Fibroblast of lung (primary cell): ENCODE results near the gene RAB27B. TPM values are rescaled to one million over a fixed set of nuclear protein-coding genes. Genes with fewer than 3 reads are reported as not detected.

Experiments used
- DNase-seq, 2 donors: peaks; one replicate each; pipeline versions ENCODE4 v3.0.0 to v3.0.0-alpha.2; 2010; ENCODE audit warnings: low read depth in 2 of 2
- H2AFZ ChIP-seq: 2 replicates; pipeline ENCODE4 v1.5.1; 2012; ENCODE audit warnings: low read length, control low read depth, inconsistent platforms
- H3K27ac ChIP-seq: 2 replicates; pipeline ENCODE4 v1.5.1; 2011; ENCODE audit warnings: low read length, control low read depth; ENCODE audit not compliant: insufficient read depth
- H3K27me3 ChIP-seq: 2 replicates; pipeline ENCODE4 v1.5.1; 2011; ENCODE audit warnings: mild to moderate bottlenecking, low read length; ENCODE audit not compliant: control insufficient read depth, insufficient read depth
- H3K36me3 ChIP-seq: 2 replicates; pipeline ENCODE4 v1.5.1; 2011; ENCODE audit warnings: low read length; ENCODE audit not compliant: control insufficient read depth, insufficient read depth
- H3K4me1 ChIP-seq: 2 replicates; pipeline ENCODE4 v1.5.1; 2011; ENCODE audit warnings: low read length; ENCODE audit not compliant: control insufficient read depth, insufficient read depth; ENCODE audit errors: extremely low read depth
- H3K4me2 ChIP-seq: 2 replicates; pipeline ENCODE4 v1.5.1; 2011; ENCODE audit warnings: low read length, control low read depth; ENCODE audit not compliant: insufficient read depth; ENCODE audit errors: extremely low read depth
- H3K4me3 ChIP-seq, 4 experiments: fragments of 200-600 bp in 1 of 4; sonication (generic) in 1 of 4; replicated peaks in 1 of 4; 2 replicates each; pipeline ENCODE4 v1.5.1; 2011 to 2016; ENCODE audit warnings: low read length in 4 of 4, low read depth in 3 of 4, mild to moderate bottlenecking in 3 of 4, control low read depth in 2 of 4, inconsistent platforms in 1 of 4, mixed read lengths in 1 of 4; ENCODE audit not compliant: insufficient read depth in 1 of 4; ENCODE audit errors: control extremely low read depth in 1 of 4
- H3K79me2 ChIP-seq: 2 replicates; pipeline ENCODE4 v1.5.1; 2012; ENCODE audit warnings: mild to moderate bottlenecking, low read length, inconsistent platforms; ENCODE audit not compliant: control insufficient read depth, insufficient read depth
- H3K9ac ChIP-seq: 2 replicates; pipeline ENCODE4 v1.5.1; 2011; ENCODE audit warnings: mild to moderate bottlenecking, low read length, control low read depth; ENCODE audit not compliant: insufficient read depth
- H3K9me3 ChIP-seq: 2 replicates; pipeline ENCODE4 v1.5.1; 2012; ENCODE audit warnings: low read depth, low read length; ENCODE audit not compliant: control insufficient read depth, insufficient read depth
- H4K20me1 ChIP-seq: 2 replicates; pipeline ENCODE4 v1.5.1; 2011; ENCODE audit warnings: low read length; ENCODE audit not compliant: control insufficient read depth, insufficient read depth; ENCODE audit errors: extremely low read depth
- CTCF ChIP-seq, 2 donors: IDR thresholded peaks in 1 of 2; conservative IDR thresholded peaks in 1 of 2; 1 replicate in 1 of 2; 2 replicates in 1 of 2; pipeline ENCODE4 v1.5.1; 2011 to 2012; ENCODE audit warnings: low read length in 2 of 2, control low read depth in 1 of 2, inconsistent platforms in 1 of 2, low read depth in 1 of 2, mild to moderate bottlenecking in 1 of 2
- EZH2 ChIP-seq: IDR thresholded peaks from 2 replicates; pipeline ENCODE4 v1.5.1; 2012; ENCODE audit warnings: low read length, control low read depth, mild to moderate bottlenecking; ENCODE audit errors: missing control alignments
- polyA plus RNA-seq, 2 donors: library from polyadenylated mRNA; depleted of rRNA in 1 of 2; stranded (reverse) in 1 of 2; unstranded in 1 of 2; fragments of >200 nt; gene quantifications; 2 replicates each; pipeline ENCODE4 v1.2.1, GENCODE V29; 2011 to 2012; ENCODE audit warnings: missing spikeins in 1 of 2
- total RNA-seq: library from RNA; depleted of rRNA; stranded (reverse); fragments of >200 nt; gene quantifications from 2 replicates; pipeline ENCODE4 v1.2.1, GENCODE V29; 2014

The RAB27B gene
- total and polyA plus RNA-seq, 2 donors (not counting 1 experiment from before 2014, with no cell fraction given): 0.92 to 0.99 TPM

DNA sequence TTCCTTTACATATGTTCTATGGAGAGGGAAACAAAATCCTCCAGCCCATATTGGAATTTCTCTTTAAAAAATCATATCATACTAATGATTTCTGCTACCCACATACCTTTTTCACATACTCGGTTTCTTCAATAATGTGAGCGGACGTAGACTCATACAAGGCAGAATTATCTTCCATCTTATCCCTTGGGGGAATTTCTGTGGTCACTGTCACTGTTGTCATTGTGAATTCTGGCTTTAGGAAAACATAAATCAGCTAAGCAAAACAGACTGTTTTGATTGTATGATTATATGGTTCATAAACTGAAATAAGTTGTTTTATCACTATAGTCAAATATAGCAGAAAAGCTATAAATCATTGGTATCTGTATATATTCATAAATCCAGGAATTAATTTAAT is 114.3 kb downstream of the RAB27B start:
- no peak for TF ChIP-seq CTCF (conservative IDR thresholded peaks at IDR 0.05 in 1 of 2, IDR thresholded peaks at IDR 0.05 in 1 of 2; ENCODE audit: low read depth in 1 of 2, low read length in 2 of 2)
- no peak for TF ChIP-seq EZH2
- no peaks in the 10 kb centered on the region for H3K36me3 ChIP-seq
- no peaks in the 10 kb centered on the region for H4K20me1 ChIP-seq
- H3K27ac ChIP-seq: no peak overlapping the region
- no peak overlapping the region for H3K4me3 ChIP-seq
- no peaks in the 10 kb centered on the region for H3K9me3 ChIP-seq
- H3K27me3 ChIP-seq: no peaks in the 10 kb centered on the region
- no peak overlapping the region for H2AFZ ChIP-seq
- no peaks in the 10 kb centered on the region for H3K79me2 ChIP-seq
- no peak overlapping the region for H3K4me2 ChIP-seq
- no peak overlapping the region for H3K9ac ChIP-seq
- DNase-seq: no peak
- H3K4me1 ChIP-seq: no peaks in the 10 kb centered on the region

Other genes starting within 250 kb of the RAB27B start
- gene DYNAP, start 237.2 kb upstream of the RAB27B start, total RNA-seq: not detected in 2 replicates
- gene DYNAP, start 237.2 kb upstream of the RAB27B start, polyA plus RNA-seq: not detected in 2 replicates
- gene CCDC68, start 131.0 kb downstream of the RAB27B start, total RNA-seq: 5.1 and 8.3 TPM in 2 replicates
- gene CCDC68, start 131.0 kb downstream of the RAB27B start, polyA plus RNA-seq: 2.1 and 5.1 TPM in 2 replicates